HL-60 (cell line): ENCODE data around the gene IRF1.

ENCODE experiments used
- CTCF ChIP-seq: IDR thresholded peaks from one replicate; pipeline ENCODE4 v1.5.1; 2011; ENCODE audit warnings: low read length, control low read depth, inconsistent platforms; ENCODE audit not compliant: insufficient read depth
- GABPA ChIP-seq: IDR thresholded peaks from 2 replicates; pipeline ENCODE4 v1.6.1; 2012; ENCODE audit warnings: low read depth
- POLR2AphosphoS5 ChIP-seq: IDR thresholded peaks from 2 replicates; pipeline ENCODE4 v1.6.1; 2012; ENCODE audit warnings: low read depth
- SPI1 ChIP-seq: IDR thresholded peaks from 2 replicates; pipeline ENCODE4 v1.6.1; 2012; ENCODE audit warnings: low read depth, mild to moderate bottlenecking, borderline replicate concordance

GRCh38 chr5:132497488-132497997 lies 7.0 kb upstream of the IRF1 start:
- TF ChIP-seq CTCF (no peak), SPI1 (no peak), POLR2AphosphoS5 (no peak), GABPA (no peak)
